HL-60 (cell line): Measurements from ENCODE around the gene SLC23A2.

ENCODE experiments used
- DNase-seq, 2 experiments: peaks; one replicate each; pipeline ENCODE4 v3.0.0-alpha.2; 2010 to 2020; ENCODE audit warnings: low read depth in 1 of 2, low spot score in 1 of 2
- H3K27ac ChIP-seq: fragments of 250-450 bp; sonication (Bioruptor Pico); replicated peaks from 2 replicates; pipeline ENCODE4 v1.5.1; 2020; ENCODE audit warnings: mild to moderate bottlenecking, moderate library complexity
- H3K27me3 ChIP-seq: fragments of 250-450 bp; sonication (Bioruptor Pico); 2 replicates; pipeline ENCODE4 v1.5.1; 2021; ENCODE audit warnings: mild to moderate bottlenecking, moderate library complexity; ENCODE audit not compliant: insufficient read depth, poor library complexity, severe bottlenecking
- H3K4me3 ChIP-seq: replicated peaks from 2 replicates; pipeline ENCODE4 v1.5.1; 2011; ENCODE audit warnings: mild to moderate bottlenecking, control low read depth, low read length; ENCODE audit not compliant: insufficient read depth
- GABPA ChIP-seq: IDR thresholded peaks from 2 replicates; pipeline ENCODE4 v1.6.1; 2012; ENCODE audit warnings: low read depth
- POLR2AphosphoS5 ChIP-seq: IDR thresholded peaks from 2 replicates; pipeline ENCODE4 v1.6.1; 2012; ENCODE audit warnings: low read depth
- REST ChIP-seq: IDR thresholded peaks from 2 replicates; pipeline ENCODE4 v1.6.1; 2012; ENCODE audit warnings: low read depth; ENCODE audit not compliant: insufficient replicate concordance
- SPI1 ChIP-seq: IDR thresholded peaks from 2 replicates; pipeline ENCODE4 v1.6.1; 2012; ENCODE audit warnings: low read depth, mild to moderate bottlenecking, borderline replicate concordance
- TF ChIP-seq, protein P1 (sequence below): IDR thresholded peaks from one replicate; pipeline ENCODE4 v1.5.1; 2011; ENCODE audit warnings: low read length, control low read depth, inconsistent platforms; ENCODE audit not compliant: insufficient read depth

The SLC23A2 gene

DNA sequence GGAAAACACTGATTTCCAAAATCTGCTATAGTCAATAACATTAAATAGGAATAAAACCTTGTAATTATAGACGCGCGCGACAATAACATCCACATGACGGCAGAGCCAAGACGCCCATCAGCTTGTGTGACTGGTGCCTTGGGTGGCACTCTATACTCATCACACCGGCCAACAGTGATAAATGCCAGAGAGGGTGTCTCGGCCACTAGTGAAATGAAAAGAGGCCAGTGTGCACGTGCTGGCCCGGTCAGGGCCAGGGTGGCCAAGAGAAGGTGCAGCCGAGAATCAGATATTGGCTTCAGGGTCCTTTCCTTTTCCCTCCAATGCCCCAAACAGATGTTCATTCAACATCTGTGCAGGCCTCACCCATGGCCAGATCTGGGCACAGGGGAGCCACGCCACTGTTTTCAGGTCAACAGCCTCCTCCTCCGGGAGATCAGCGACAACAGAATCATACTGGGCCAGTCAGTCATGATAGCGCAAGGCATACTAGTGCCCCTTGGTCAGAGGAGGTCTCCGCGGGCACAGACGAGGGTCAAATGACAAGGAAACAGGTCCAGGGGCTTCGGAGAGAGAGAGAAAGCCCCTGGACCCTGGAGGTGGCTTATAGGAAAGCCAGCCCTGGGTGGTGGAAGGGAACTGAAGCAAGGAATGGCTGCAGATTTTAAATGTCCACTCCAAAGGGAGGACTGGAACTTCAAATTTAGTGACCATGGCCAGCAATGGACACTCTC lies 145.1 kb downstream of the SLC23A2 start:
- no peak for TF ChIP-seq GABPA
- no peak for TF ChIP-seq REST
- TF ChIP-seq, protein P1, sequence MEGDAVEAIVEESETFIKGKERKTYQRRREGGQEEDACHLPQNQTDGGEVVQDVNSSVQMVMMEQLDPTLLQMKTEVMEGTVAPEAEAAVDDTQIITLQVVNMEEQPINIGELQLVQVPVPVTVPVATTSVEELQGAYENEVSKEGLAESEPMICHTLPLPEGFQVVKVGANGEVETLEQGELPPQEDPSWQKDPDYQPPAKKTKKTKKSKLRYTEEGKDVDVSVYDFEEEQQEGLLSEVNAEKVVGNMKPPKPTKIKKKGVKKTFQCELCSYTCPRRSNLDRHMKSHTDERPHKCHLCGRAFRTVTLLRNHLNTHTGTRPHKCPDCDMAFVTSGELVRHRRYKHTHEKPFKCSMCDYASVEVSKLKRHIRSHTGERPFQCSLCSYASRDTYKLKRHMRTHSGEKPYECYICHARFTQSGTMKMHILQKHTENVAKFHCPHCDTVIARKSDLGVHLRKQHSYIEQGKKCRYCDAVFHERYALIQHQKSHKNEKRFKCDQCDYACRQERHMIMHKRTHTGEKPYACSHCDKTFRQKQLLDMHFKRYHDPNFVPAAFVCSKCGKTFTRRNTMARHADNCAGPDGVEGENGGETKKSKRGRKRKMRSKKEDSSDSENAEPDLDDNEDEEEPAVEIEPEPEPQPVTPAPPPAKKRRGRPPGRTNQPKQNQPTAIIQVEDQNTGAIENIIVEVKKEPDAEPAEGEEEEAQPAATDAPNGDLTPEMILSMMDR: no peak
- no peak for TF ChIP-seq SPI1
- TF ChIP-seq POLR2AphosphoS5: no peak
- Histone ChIP-seq H3K4me3 (no peak overlapping the region), H3K27ac (no peak overlapping the region), H3K27me3 (no peaks in the 10 kb centered on the region)
- no peak for DNase-seq

DNA sequence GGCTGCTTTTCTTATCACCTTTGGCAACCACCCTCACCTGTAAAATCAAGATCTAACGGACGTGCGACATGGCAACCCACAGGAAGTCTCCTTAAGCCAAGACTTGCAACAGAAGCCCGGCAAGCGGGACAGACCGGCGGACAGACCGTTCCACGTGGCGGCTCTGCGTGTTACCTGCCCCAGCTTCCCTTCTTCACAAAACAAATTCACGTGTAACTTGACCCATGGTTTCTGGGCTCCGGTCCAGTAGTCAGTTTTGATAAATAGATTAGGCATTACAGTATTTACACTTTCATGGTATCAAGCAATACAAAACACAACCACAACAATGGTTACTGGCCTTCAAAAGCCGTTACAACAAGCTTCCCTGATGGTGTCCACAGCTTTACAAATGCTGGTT lies 145.8 kb downstream of the SLC23A2 start:
- no peak for DNase-seq
- Histone ChIP-seq H3K27me3 (no peaks in the 10 kb centered on the region), H3K27ac (no peak overlapping the region), H3K4me3 (no peak overlapping the region)
- TF ChIP-seq POLR2AphosphoS5 (no peak), REST (no peak)
- TF ChIP-seq, protein P1: no peak

GRCh38 chr20:4855097-4855496 lies 146.2 kb downstream of the SLC23A2 start:
- no peaks in the 10 kb centered on the region for H3K27me3 ChIP-seq
- no peak for TF ChIP-seq GABPA
- no peak for TF ChIP-seq SPI1
- no peak for TF ChIP-seq REST
- TF ChIP-seq POLR2AphosphoS5: no peak
- TF ChIP-seq, protein P1: no peak
- no peak overlapping the region for H3K27ac ChIP-seq
- no peak overlapping the region for H3K4me3 ChIP-seq
- no peak for DNase-seq
